ENCODE data around the gene SLC22A7.

Gene SLC22A7

GRCh38 chr6:43286456-43286979 lies 11.5 kb upstream of the SLC22A7 start:
- no peaks in the 10 kb centered on the region for H3K9me2 ChIP-seq (replicated peaks; ENCODE audit: insufficient read depth, low read length)
- no peak overlapping the region for H3K4me2 ChIP-seq (ENCODE audit: low read depth, low read length)
- H3K9me3 ChIP-seq (replicated peaks; ENCODE audit: insufficient read depth, low read length): no peaks in the 10 kb centered on the region
- H3K27me3 ChIP-seq (replicated peaks; ENCODE audit: insufficient read depth, low read length): peaks cover 47% of the 10 kb centered on the region
- no peak for DNase-seq
- no peak overlapping the region for H2AFZ ChIP-seq (ENCODE audit: low read length)
- H4K20me1 ChIP-seq (ENCODE audit: insufficient read depth, low read length): no peaks in the 10 kb centered on the region
- no peak overlapping the region for H3K9ac ChIP-seq (ENCODE audit: low read length)
- TF ChIP-seq CTCF (IDR thresholded peaks at IDR 0.05; ENCODE audit: low read length) (no peak), EZH2 (optimal IDR thresholded peaks at IDR 0.05; ENCODE audit: low read depth, low read length) (no peak), EZH2phosphoT487 (IDR thresholded peaks at IDR 0.05; ENCODE audit: low read length) (no peak)
- H3K79me2 ChIP-seq (ENCODE audit: low read length): no peaks in the 10 kb centered on the region
- H3K36me3 ChIP-seq (replicated peaks; ENCODE audit: insufficient read depth, low read length): no peaks in the 10 kb centered on the region
- no peak overlapping the region for H3K27ac ChIP-seq (ENCODE audit: low read length)
- H3K4me3 ChIP-seq (ENCODE audit: low read length): no peak overlapping the region
- H3K4me1 ChIP-seq (ENCODE audit: low read length): no peaks in the 10 kb centered on the region
- no peaks in the 10 kb centered on the region for H3F3A ChIP-seq (ENCODE audit: insufficient read depth, low read length)

GRCh38 chr6:43286980-43287716 lies 10.9 kb upstream of the SLC22A7 start:
- Histone ChIP-seq H3K36me3 (replicated peaks; ENCODE audit: insufficient read depth, low read length) (no peaks in the 10 kb centered on the region), H3K27me3 (replicated peaks; ENCODE audit: insufficient read depth, low read length) (peaks cover 41% of the 10 kb centered on the region), H4K20me1 (ENCODE audit: insufficient read depth, low read length) (no peaks in the 10 kb centered on the region), H3K9me3 (replicated peaks; ENCODE audit: insufficient read depth, low read length) (no peaks in the 10 kb centered on the region), H3K4me2 (ENCODE audit: low read depth, low read length) (no peak overlapping the region), H3K9ac (ENCODE audit: low read length) (no peak overlapping the region), H3K4me3 (ENCODE audit: low read length) (no peak overlapping the region), H2AFZ (ENCODE audit: low read length) (no peak overlapping the region), H3K4me1 (ENCODE audit: low read length) (no peaks in the 10 kb centered on the region), H3K9me2 (replicated peaks; ENCODE audit: insufficient read depth, low read length) (no peaks in the 10 kb centered on the region), H3K27ac (ENCODE audit: low read length) (no peak overlapping the region), H3F3A (ENCODE audit: insufficient read depth, low read length) (no peaks in the 10 kb centered on the region), H3K79me2 (ENCODE audit: low read length) (no peaks in the 10 kb centered on the region)
- DNase-seq: no peak
- no peak for TF ChIP-seq EZH2 (optimal IDR thresholded peaks at IDR 0.05; ENCODE audit: low read depth, low read length)
- TF ChIP-seq CTCF (IDR thresholded peaks at IDR 0.05; ENCODE audit: low read length): no peak
- no peak for TF ChIP-seq EZH2phosphoT487 (IDR thresholded peaks at IDR 0.05; ENCODE audit: low read length)

- TF ChIP-seq CTCF (IDR thresholded peaks at IDR 0.05; ENCODE audit: low read length) (no peak), EZH2phosphoT487 (IDR thresholded peaks at IDR 0.05; ENCODE audit: low read length) (no peak), EZH2 (optimal IDR thresholded peaks at IDR 0.05; ENCODE audit: low read depth, low read length) (no peak)
- Histone ChIP-seq H3K79me2 (ENCODE audit: low read length) (no peaks in the 10 kb centered on the region), H4K20me1 (ENCODE audit: insufficient read depth, low read length) (no peaks in the 10 kb centered on the region), H3K9ac (ENCODE audit: low read length) (no peak overlapping the region), H3K4me3 (ENCODE audit: low read length) (no peak overlapping the region), H3F3A (ENCODE audit: insufficient read depth, low read length) (no peaks in the 10 kb centered on the region), H3K4me2 (ENCODE audit: low read depth, low read length) (no peak overlapping the region), H2AFZ (ENCODE audit: low read length) (no peak overlapping the region), H3K9me2 (replicated peaks; ENCODE audit: insufficient read depth, low read length) (no peaks in the 10 kb centered on the region), H3K36me3 (replicated peaks; ENCODE audit: insufficient read depth, low read length) (no peaks in the 10 kb centered on the region), H3K9me3 (replicated peaks; ENCODE audit: insufficient read depth, low read length) (no peaks in the 10 kb centered on the region), H3K4me1 (ENCODE audit: low read length) (no peaks in the 10 kb centered on the region), H3K27me3 (replicated peaks; ENCODE audit: insufficient read depth, low read length) (peaks cover 32% of the 10 kb centered on the region), H3K27ac (ENCODE audit: low read length) (no peak overlapping the region)
- no peak for DNase-seq
Observed at GRCh38 chr6:43287717-43288679, 10.1 kb upstream of the SLC22A7 start.
